ENCODE results near the gene ELL. TPM values are rescaled to one million over a fixed set of nuclear protein-coding genes. Genes with fewer than 3 reads are reported as not detected.
"Not testable (repeated sequence)": the region's sequence is repeated elsewhere in the genome, so short reads cannot be mapped to it uniquely, and the experiment has no call there.

Gene ELL
- total RNA-seq, 1 donor from 2014 or later: 19.2 TPM

GRCh38 chr19:18541992-18542940, 20.4 kb upstream of the ELL start:
- Mint-ChIP-seq H3K4me3 (peak overlapping the region; percentile 83), H3K9me3 (no peaks in the 10 kb centered on the region), H3K36me3 (no peaks in the 10 kb centered on the region), H3K4me1 (peaks cover 10% of the 10 kb centered on the region), H3K27me3 (ENCODE audit: low read depth) (no peaks in the 10 kb centered on the region), H3K27ac (peak overlapping the region; percentile 86)
- DNase-seq (ENCODE audit: low spot score in 2 of 2, unreplicated experiment in 2 of 2): no peak
- TF ChIP-seq CTCF (IDR thresholded peaks at IDR 0.05; ENCODE audit: unreplicated experiment): no peak

- peaks cover 10% of the 10 kb centered on the region for H3K4me1 Mint-ChIP-seq
- no peaks in the 10 kb centered on the region for H3K27me3 Mint-ChIP-seq (ENCODE audit: low read depth)
- H3K36me3 Mint-ChIP-seq: peaks cover 5% of the 10 kb centered on the region
- H3K27ac Mint-ChIP-seq: no peak overlapping the region
- TF ChIP-seq CTCF (IDR thresholded peaks at IDR 0.05; ENCODE audit: unreplicated experiment): no peak
- H3K9me3 Mint-ChIP-seq: no peaks in the 10 kb centered on the region
- DNase-seq (ENCODE audit: low spot score in 2 of 2, unreplicated experiment in 2 of 2): no peak
- peak overlapping the region; percentile 30 for H3K4me3 Mint-ChIP-seq
Observed at GRCh38 chr19:18541258-18541991, 19.6 kb upstream of the ELL start.

DNA sequence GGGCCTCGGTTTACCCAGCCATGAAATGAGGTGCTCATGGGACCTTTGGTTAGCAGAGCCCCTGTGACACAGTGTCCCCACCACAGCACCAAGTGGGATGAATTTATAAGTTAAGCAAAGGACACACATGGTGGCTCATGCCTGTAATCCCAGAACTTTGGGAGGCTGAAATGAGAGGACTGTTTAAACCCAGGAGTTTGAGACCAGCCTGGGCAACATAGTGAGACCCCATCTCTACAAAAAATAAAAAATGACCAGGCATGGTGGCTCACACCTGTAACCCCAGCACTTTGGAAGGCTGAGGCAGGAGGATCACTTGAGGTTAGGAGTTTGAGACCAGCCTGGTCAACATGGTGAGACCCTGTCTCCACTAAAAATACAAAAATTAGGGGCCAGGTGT, 18.3 kb upstream of the ELL start:
- not testable (repeated sequence) for H3K4me1 Mint-ChIP-seq; H3K9me3 Mint-ChIP-seq; H3K27me3 Mint-ChIP-seq (ENCODE audit: low read depth); DNase-seq (ENCODE audit: low spot score in 2 of 2, unreplicated experiment in 2 of 2); H3K27ac Mint-ChIP-seq; H3K4me3 Mint-ChIP-seq
- peaks cover 13% of the 10 kb centered on the region for H3K36me3 Mint-ChIP-seq

GRCh38 chr19:18539372-18539771, 17.5 kb upstream of the ELL start:
- Mint-ChIP-seq H3K27me3 (ENCODE audit: low read depth) (no peaks in the 10 kb centered on the region), H3K27ac (no peak overlapping the region), H3K4me3 (no peak overlapping the region), H3K4me1 (peaks cover 10% of the 10 kb centered on the region), H3K9me3 (no peaks in the 10 kb centered on the region), H3K36me3 (peaks cover 16% of the 10 kb centered on the region)
- no peak for TF ChIP-seq CTCF (IDR thresholded peaks at IDR 0.05; ENCODE audit: unreplicated experiment)
- no peak for DNase-seq (ENCODE audit: low spot score in 2 of 2, unreplicated experiment in 2 of 2)

DNA sequence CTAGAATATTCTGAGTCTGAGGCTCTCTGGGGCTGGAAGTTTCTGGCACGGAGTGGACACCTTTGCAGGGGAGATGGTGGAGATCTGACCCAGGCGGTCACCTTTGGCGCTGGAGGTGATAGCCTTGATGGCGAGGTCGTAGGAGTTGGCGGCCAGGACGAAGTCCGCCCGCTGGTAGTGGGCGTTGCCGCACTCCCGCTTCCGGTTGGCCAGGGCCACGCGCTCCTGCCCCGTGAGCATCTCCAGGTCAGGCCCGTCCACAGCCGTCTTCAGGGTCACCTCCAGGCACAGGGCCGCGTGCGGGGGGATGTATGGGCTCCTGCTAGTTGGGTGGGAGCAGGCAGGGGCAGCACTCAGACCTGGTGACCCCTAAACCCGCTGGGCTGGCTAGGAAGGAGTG, 16.2 kb upstream of the ELL start:
- H3K4me3 Mint-ChIP-seq: no peak overlapping the region
- DNase-seq (ENCODE audit: low spot score in 2 of 2, unreplicated experiment in 2 of 2): no peak
- TF ChIP-seq CTCF (IDR thresholded peaks at IDR 0.05; ENCODE audit: unreplicated experiment): no peak
- peaks cover 4% of the 10 kb centered on the region for H3K4me1 Mint-ChIP-seq
- no peaks in the 10 kb centered on the region for H3K9me3 Mint-ChIP-seq
- peaks cover 18% of the 10 kb centered on the region for H3K36me3 Mint-ChIP-seq
- no peaks in the 10 kb centered on the region for H3K27me3 Mint-ChIP-seq (ENCODE audit: low read depth)
- H3K27ac Mint-ChIP-seq: no peak overlapping the region

- no peaks in the 10 kb centered on the region for H3K9me3 Mint-ChIP-seq
Observed at GRCh38 chr19:18537431-18537830, 15.6 kb upstream of the ELL start.

More at GRCh38 chr19:18537431-18537830, 15.6 kb upstream of the ELL start:
- TF ChIP-seq CTCF (IDR thresholded peaks at IDR 0.05; ENCODE audit: unreplicated experiment): no peak
- H3K4me3 Mint-ChIP-seq: no peak overlapping the region
- no peak for DNase-seq (ENCODE audit: low spot score in 2 of 2, unreplicated experiment in 2 of 2)
- peaks cover 1% of the 10 kb centered on the region for H3K4me1 Mint-ChIP-seq
- H3K27ac Mint-ChIP-seq: no peak overlapping the region
- peaks cover 23% of the 10 kb centered on the region for H3K36me3 Mint-ChIP-seq
- H3K27me3 Mint-ChIP-seq (ENCODE audit: low read depth): no peaks in the 10 kb centered on the region
